Measurements from ENCODE around the gene RBFOX1.

- TF ChIP-seq CTCF (IDR thresholded peaks at IDR 0.05) (no peak), POLR2A (IDR thresholded peaks at IDR 0.05) (no peak)
Measured at GRCh38 chr16:7450440-7450839, 117.8 kb downstream of the RBFOX1 start.
